ENCODE data around the gene CBLN3.

Gene CBLN3

GRCh38 chr14:24407608-24408325 is 21.7 kb downstream of the CBLN3 start:
- H3K27ac ChIP-seq, result no peak overlapping the region
- TF ChIP-seq FOXP2 (optimal IDR thresholded peaks at IDR 0.05; ENCODE audit: control extremely low read depth, extremely low read length, insufficient read depth), result no peak
- TF ChIP-seq EZH2 (IDR thresholded peaks at IDR 0.05), result no peak
- no peak for TF ChIP-seq POLR2AphosphoS5 (IDR thresholded peaks at IDR 0.05; ENCODE audit: borderline replicate concordance, low read depth, low read length)
- DNase-seq (ENCODE audit: low read depth, low spot score), result no peak
- H3K36me3 ChIP-seq (ENCODE audit: insufficient read depth, low read length), result peaks cover 21% of the 10 kb centered on the region
- no peak overlapping the region for H3K4me3 ChIP-seq
- H3K9me3 ChIP-seq (ENCODE audit: low read depth, low read length), result no peaks in the 10 kb centered on the region
- H3K9ac ChIP-seq (ENCODE audit: insufficient read length), result no peak overlapping the region

GRCh38 chr14:24406416-24406815 is 23.1 kb downstream of the CBLN3 start:
- H3K27ac ChIP-seq, result no peak overlapping the region
- no peaks in the 10 kb centered on the region for H3K9me3 ChIP-seq (ENCODE audit: low read depth, low read length)
- H3K9ac ChIP-seq (ENCODE audit: insufficient read length), result no peak overlapping the region
- TF ChIP-seq FOXP2 (optimal IDR thresholded peaks at IDR 0.05; ENCODE audit: control extremely low read depth, extremely low read length, insufficient read depth) (no peak), POLR2AphosphoS5 (IDR thresholded peaks at IDR 0.05; ENCODE audit: borderline replicate concordance, low read depth, low read length) (no peak), EZH2 (IDR thresholded peaks at IDR 0.05) (no peak)
- no peak overlapping the region for H3K4me3 ChIP-seq
- no peak for DNase-seq (ENCODE audit: low read depth, low spot score)
- peaks cover 16% of the 10 kb centered on the region for H3K36me3 ChIP-seq (ENCODE audit: insufficient read depth, low read length)

GRCh38 chr14:24404814-24405213 is 24.7 kb downstream of the CBLN3 start:
- TF ChIP-seq FOXP2 (optimal IDR thresholded peaks at IDR 0.05; ENCODE audit: control extremely low read depth, extremely low read length, insufficient read depth) (no peak), EZH2 (IDR thresholded peaks at IDR 0.05) (no peak), POLR2AphosphoS5 (IDR thresholded peaks at IDR 0.05; ENCODE audit: borderline replicate concordance, low read depth, low read length) (no peak)
- H3K27ac ChIP-seq, result no peak overlapping the region
- H3K9me3 ChIP-seq (ENCODE audit: low read depth, low read length), result no peaks in the 10 kb centered on the region
- no peak overlapping the region for H3K9ac ChIP-seq (ENCODE audit: insufficient read length)
- peaks cover 16% of the 10 kb centered on the region for H3K36me3 ChIP-seq (ENCODE audit: insufficient read depth, low read length)
- H3K4me3 ChIP-seq, result no peak overlapping the region
- DNase-seq (ENCODE audit: low read depth, low spot score), result no peak

- Histone ChIP-seq H3K27ac (no peak overlapping the region; the same call in 1 of the 2 replicates), H3K4me3 (no peak overlapping the region), H3K36me3 (ENCODE audit: insufficient read depth, low read length) (peaks cover 10% of the 10 kb centered on the region), H3K9me3 (ENCODE audit: low read depth, low read length) (no peaks in the 10 kb centered on the region), H3K9ac (ENCODE audit: insufficient read length) (no peak overlapping the region)
- DNase-seq (ENCODE audit: low read depth, low spot score), result no peak
- TF ChIP-seq FOXP2 (optimal IDR thresholded peaks at IDR 0.05; ENCODE audit: control extremely low read depth, extremely low read length, insufficient read depth), result no peak
- no peak for TF ChIP-seq POLR2AphosphoS5 (IDR thresholded peaks at IDR 0.05; ENCODE audit: borderline replicate concordance, low read depth, low read length)
- no peak for TF ChIP-seq EZH2 (IDR thresholded peaks at IDR 0.05)
Measured at GRCh38 chr14:24403294-24403998, 26.0 kb downstream of the CBLN3 start.

- no peak overlapping the region for H3K9ac ChIP-seq (ENCODE audit: insufficient read length)
- no peaks in the 10 kb centered on the region for H3K9me3 ChIP-seq (ENCODE audit: low read depth, low read length)
- peak overlapping the region; percentile 16; the same call in 1 of the 2 replicates for H3K4me3 ChIP-seq
- DNase-seq (ENCODE audit: low read depth, low spot score), result no peak
- peak overlapping the region; percentile 32; the same call in 1 of the 2 replicates for H3K27ac ChIP-seq
- H3K36me3 ChIP-seq (ENCODE audit: insufficient read depth, low read length), result peaks cover 4% of the 10 kb centered on the region
- TF ChIP-seq FOXP2 (optimal IDR thresholded peaks at IDR 0.05; ENCODE audit: control extremely low read depth, extremely low read length, insufficient read depth) (no peak), POLR2AphosphoS5 (IDR thresholded peaks at IDR 0.05; ENCODE audit: borderline replicate concordance, low read depth, low read length) (no peak), EZH2 (IDR thresholded peaks at IDR 0.05) (no peak)
Measured at GRCh38 chr14:24401810-24402702, 27.4 kb downstream of the CBLN3 start.

- Histone ChIP-seq H3K36me3 (ENCODE audit: insufficient read depth, low read length) (no peaks in the 10 kb centered on the region; the same call in none of the 2 replicates), H3K27ac (peak overlapping the region; percentile 27; the same call in 1 of the 2 replicates), H3K9ac (ENCODE audit: insufficient read length) (peak overlapping the region; percentile 37), H3K4me3 (peak overlapping the region; percentile 88), H3K9me3 (ENCODE audit: low read depth, low read length) (no peaks in the 10 kb centered on the region)
- DNase-seq (ENCODE audit: low read depth, low spot score), result no peak
- no peak for TF ChIP-seq POLR2AphosphoS5 (IDR thresholded peaks at IDR 0.05; ENCODE audit: borderline replicate concordance, low read depth, low read length)
- TF ChIP-seq EZH2 (IDR thresholded peaks at IDR 0.05), result no peak
- TF ChIP-seq FOXP2 (optimal IDR thresholded peaks at IDR 0.05; ENCODE audit: control extremely low read depth, extremely low read length, insufficient read depth), result no peak
Measured at GRCh38 chr14:24399999-24400718, 29.3 kb downstream of the CBLN3 start.

GRCh38 chr14:24399447-24399822 is 30.0 kb downstream of the CBLN3 start:
- no peaks in the 10 kb centered on the region for H3K9me3 ChIP-seq (ENCODE audit: low read depth, low read length)
- H3K9ac ChIP-seq (ENCODE audit: insufficient read length), result peak overlapping the region; percentile 37
- H3K27ac ChIP-seq, result peak overlapping the region; percentile 47; the same call in 1 of the 2 replicates
- peak overlapping the region; percentile 88 for H3K4me3 ChIP-seq
- DNase-seq (ENCODE audit: low read depth, low spot score), result no peak
- TF ChIP-seq FOXP2 (optimal IDR thresholded peaks at IDR 0.05; ENCODE audit: control extremely low read depth, extremely low read length, insufficient read depth) (no peak), POLR2AphosphoS5 (IDR thresholded peaks at IDR 0.05; ENCODE audit: borderline replicate concordance, low read depth, low read length) (no peak), EZH2 (IDR thresholded peaks at IDR 0.05) (no peak)
- H3K36me3 ChIP-seq (ENCODE audit: insufficient read depth, low read length), result no peaks in the 10 kb centered on the region; the same call in none of the 2 replicates

Data from SK-N-MC (cell line).